Osteoblast (primary cell): Measurements from ENCODE around the gene TMEM201. TPM values are rescaled to one million over a fixed set of nuclear protein-coding genes. Genes with fewer than 3 reads are reported as not detected.

Experiments
- DNase-seq: peaks from one replicate; pipeline ENCODE4 v3.0.0; 2011; ENCODE audit warnings: low spot score, mixed read lengths; ENCODE audit not compliant: insufficient read length; ENCODE audit errors: missing footprints
- H2AFZ ChIP-seq: 2 replicates; pipeline ENCODE4 v1.6.0; 2011; ENCODE audit warnings: mild to moderate bottlenecking, low read length
- H3K27ac ChIP-seq: 2 replicates; pipeline ENCODE4 v1.5.1; 2011; ENCODE audit warnings: mild to moderate bottlenecking, low read depth, low read length, moderate library complexity
- H3K27me3 ChIP-seq: 2 replicates; pipeline ENCODE4 v1.6.0; 2012; ENCODE audit warnings: mild to moderate bottlenecking, control low read depth, inconsistent platforms, low read length, moderate library complexity; ENCODE audit not compliant: insufficient read depth
- H3K36me3 ChIP-seq: 2 replicates; pipeline ENCODE4 v1.5.1; 2011; ENCODE audit warnings: mild to moderate bottlenecking, low read length, control low read depth, moderate library complexity; ENCODE audit not compliant: insufficient read depth
- H3K4me1 ChIP-seq: 2 replicates; pipeline ENCODE4 v1.5.1; 2011; ENCODE audit warnings: mild to moderate bottlenecking, low read length, control low read depth, moderate library complexity; ENCODE audit not compliant: insufficient read depth
- H3K4me2 ChIP-seq: 2 replicates; pipeline ENCODE4 v1.6.0; 2011; ENCODE audit warnings: mild to moderate bottlenecking, low read length; ENCODE audit not compliant: insufficient read depth
- H3K4me3 ChIP-seq: fragments of 200-600 bp; sonication (generic); 3 replicates; pipeline ENCODE4 v1.5.1; 2012; ENCODE audit warnings: mild to moderate bottlenecking, low read length, inconsistent platforms; ENCODE audit not compliant: insufficient read depth
- H3K79me2 ChIP-seq: 2 replicates; pipeline ENCODE4 v1.6.0; 2012; ENCODE audit warnings: mild to moderate bottlenecking, low read length, control low read depth, inconsistent platforms; ENCODE audit not compliant: insufficient read depth
- H3K9me3 ChIP-seq: 2 replicates; pipeline ENCODE4 v1.5.1; 2011; ENCODE audit warnings: low read depth, low read length, control low read depth
- H4K20me1 ChIP-seq: 2 replicates; pipeline ENCODE4 v1.6.0; 2012; ENCODE audit warnings: mild to moderate bottlenecking, low read length, control low read depth; ENCODE audit not compliant: insufficient read depth
- CTCF ChIP-seq: IDR thresholded peaks from 2 replicates; pipeline ENCODE4 v1.5.1; 2011; ENCODE audit warnings: mild to moderate bottlenecking, low read depth, low read length, moderate library complexity; ENCODE audit errors: extremely low read depth
- total RNA-seq: library from RNA; depleted of rRNA; stranded (reverse); fragments of >200 nt; gene quantifications from 2 replicates; pipeline ENCODE4 v1.2.3, GENCODE V29; 2012

The TMEM201 gene
- total RNA-seq, 1 donor, result 6.2 TPM

- peak; percentile 80 for DNase-seq
- H3K27me3 ChIP-seq, result no peaks in the 10 kb centered on the region
- peaks cover 18% of the 10 kb centered on the region for H3K36me3 ChIP-seq
- TF ChIP-seq CTCF, result no peak
- H3K4me3 ChIP-seq, result no peak overlapping the region
- no peaks in the 10 kb centered on the region for H3K79me2 ChIP-seq
- no peaks in the 10 kb centered on the region for H3K4me1 ChIP-seq
- H3K4me2 ChIP-seq, result no peak overlapping the region
- no peak overlapping the region for H2AFZ ChIP-seq
- H3K9me3 ChIP-seq, result no peaks in the 10 kb centered on the region
- H4K20me1 ChIP-seq, result no peaks in the 10 kb centered on the region
- H3K27ac ChIP-seq, result no peak overlapping the region
Observed at GRCh38 chr1:9602794-9603167, 14.1 kb downstream of the TMEM201 start.

- DNase-seq, result peak; percentile 62
- Histone ChIP-seq H3K79me2 (no peaks in the 10 kb centered on the region), H4K20me1 (no peaks in the 10 kb centered on the region), H2AFZ (no peak overlapping the region), H3K4me2 (no peak overlapping the region), H3K27me3 (no peaks in the 10 kb centered on the region), H3K4me1 (no peaks in the 10 kb centered on the region), H3K4me3 (no peak overlapping the region), H3K27ac (no peak overlapping the region), H3K9me3 (no peaks in the 10 kb centered on the region), H3K36me3 (peaks cover 18% of the 10 kb centered on the region)
- TF ChIP-seq CTCF, result no peak
Observed at GRCh38 chr1:9603307-9603706, 14.6 kb downstream of the TMEM201 start.

- TF ChIP-seq CTCF, result no peak
- Histone ChIP-seq H3K4me3 (no peak overlapping the region), H3K4me1 (no peaks in the 10 kb centered on the region), H3K36me3 (peaks cover 14% of the 10 kb centered on the region), H3K27ac (no peak overlapping the region), H4K20me1 (no peaks in the 10 kb centered on the region), H3K79me2 (no peaks in the 10 kb centered on the region), H3K9me3 (no peaks in the 10 kb centered on the region), H3K4me2 (no peak overlapping the region), H3K27me3 (no peaks in the 10 kb centered on the region), H2AFZ (no peak overlapping the region)
- DNase-seq, result peak; percentile 89
Observed at GRCh38 chr1:9603766-9604753, 15.3 kb downstream of the TMEM201 start.

- H3K27me3 ChIP-seq, result no peaks in the 10 kb centered on the region
- no peak overlapping the region for H2AFZ ChIP-seq
- no peaks in the 10 kb centered on the region for H3K79me2 ChIP-seq
- no peaks in the 10 kb centered on the region for H4K20me1 ChIP-seq
- TF ChIP-seq CTCF, result no peak
- H3K9me3 ChIP-seq, result no peaks in the 10 kb centered on the region
- no peak overlapping the region for H3K4me3 ChIP-seq
- no peak overlapping the region for H3K27ac ChIP-seq
- H3K36me3 ChIP-seq, result peaks cover 19% of the 10 kb centered on the region
- H3K4me1 ChIP-seq, result no peaks in the 10 kb centered on the region
- no peak overlapping the region for H3K4me2 ChIP-seq
- peak; percentile 78 for DNase-seq
Observed at GRCh38 chr1:9604836-9605235, 16.1 kb downstream of the TMEM201 start.
